ENCODE measurements around the gene RBFOX2. TPM values are rescaled to one million over a fixed set of nuclear protein-coding genes. Genes with fewer than 3 reads are reported as not detected.

RBFOX2 gene
- total RNA-seq, 2 experiments from 2014 or later = 54.3 to 78.7 TPM

DNA sequence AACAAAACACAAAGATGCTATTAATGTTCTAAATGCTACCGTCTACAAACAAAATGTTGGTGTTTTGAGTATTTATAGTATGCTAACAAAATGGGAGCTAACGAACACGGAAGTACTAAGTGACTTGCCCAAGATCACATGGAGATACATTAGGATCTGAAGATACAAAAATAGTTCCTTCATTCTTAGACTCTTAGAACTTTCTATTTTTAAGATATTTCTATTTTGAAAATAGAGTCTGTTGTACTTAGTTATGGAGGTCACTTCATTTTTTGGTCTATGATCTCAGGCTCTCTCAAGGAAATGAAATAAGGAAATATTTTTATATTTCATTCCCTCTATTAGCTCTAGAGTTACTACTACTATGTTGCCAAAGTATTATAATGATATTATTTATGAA is 246.7 kb downstream of the RBFOX2 start:
- no TSS peak for BruUV-seq (replicated peaks)
- no peaks in the 10 kb centered on the region for H3K9me3 ChIP-seq (ENCODE audit: low read length)
- peaks cover 44% of the 10 kb centered on the region for H3K36me3 ChIP-seq (ENCODE audit: insufficient read depth, low read length)
- no peak overlapping the region for H3K27ac ChIP-seq (ENCODE audit: low read depth, low read length, poor library complexity, severe bottlenecking)
- CTCF ChIA-PET (ENCODE audit: unreplicated experiment) = interaction anchor here (0.9 kb wide), 1 partner anchor 372 kb away, joined by 4 read pairs; no protein-coding TSS in a partner anchor
- no peak overlapping the region for H3K4me3 ChIP-seq (ENCODE audit: low read depth, low read length, poor library complexity, severe bottlenecking)
- H3K79me2 ChIP-seq (ENCODE audit: insufficient read depth, low read depth, low read length) = no peaks in the 10 kb centered on the region
- TF ChIP-seq EZH2phosphoT487 (IDR thresholded peaks at IDR 0.05; ENCODE audit: borderline replicate concordance, low read depth, low read length) = no peak
- TF ChIP-seq, protein P1, sequence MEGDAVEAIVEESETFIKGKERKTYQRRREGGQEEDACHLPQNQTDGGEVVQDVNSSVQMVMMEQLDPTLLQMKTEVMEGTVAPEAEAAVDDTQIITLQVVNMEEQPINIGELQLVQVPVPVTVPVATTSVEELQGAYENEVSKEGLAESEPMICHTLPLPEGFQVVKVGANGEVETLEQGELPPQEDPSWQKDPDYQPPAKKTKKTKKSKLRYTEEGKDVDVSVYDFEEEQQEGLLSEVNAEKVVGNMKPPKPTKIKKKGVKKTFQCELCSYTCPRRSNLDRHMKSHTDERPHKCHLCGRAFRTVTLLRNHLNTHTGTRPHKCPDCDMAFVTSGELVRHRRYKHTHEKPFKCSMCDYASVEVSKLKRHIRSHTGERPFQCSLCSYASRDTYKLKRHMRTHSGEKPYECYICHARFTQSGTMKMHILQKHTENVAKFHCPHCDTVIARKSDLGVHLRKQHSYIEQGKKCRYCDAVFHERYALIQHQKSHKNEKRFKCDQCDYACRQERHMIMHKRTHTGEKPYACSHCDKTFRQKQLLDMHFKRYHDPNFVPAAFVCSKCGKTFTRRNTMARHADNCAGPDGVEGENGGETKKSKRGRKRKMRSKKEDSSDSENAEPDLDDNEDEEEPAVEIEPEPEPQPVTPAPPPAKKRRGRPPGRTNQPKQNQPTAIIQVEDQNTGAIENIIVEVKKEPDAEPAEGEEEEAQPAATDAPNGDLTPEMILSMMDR (conservative IDR thresholded peaks at IDR 0.05; ENCODE audit: low read length) = no peak
- intact Hi-C loops (cut with micrococcal nuclease; ENCODE audit: unreplicated experiment) = loop anchor here (10.0 kb wide), 1 partner anchor 63 kb away; no protein-coding TSS in a partner anchor
- DNase-seq (ENCODE audit: low spot score) = no peak
- H3K4me1 ChIP-seq (ENCODE audit: insufficient read depth, low read length, poor library complexity, severe bottlenecking) = peaks cover 15% of the 10 kb centered on the region
- POLR2A ChIA-PET = interaction anchor here (0.6 to 1.2 kb wide), 3 partner anchors 12 to 343 kb away, joined by 3 to 5 read pairs (median 3); no protein-coding TSS in a partner anchor
- H3K4me2 ChIP-seq (ENCODE audit: low read length) = no peak overlapping the region
- no peaks in the 10 kb centered on the region for H4K20me1 ChIP-seq (ENCODE audit: insufficient read depth, low read length)
- no peaks in the 10 kb centered on the region for H3K9me2 ChIP-seq (ENCODE audit: insufficient read depth, low read length)
- H2AFZ ChIP-seq (ENCODE audit: low read length) = no peak overlapping the region

DNA sequence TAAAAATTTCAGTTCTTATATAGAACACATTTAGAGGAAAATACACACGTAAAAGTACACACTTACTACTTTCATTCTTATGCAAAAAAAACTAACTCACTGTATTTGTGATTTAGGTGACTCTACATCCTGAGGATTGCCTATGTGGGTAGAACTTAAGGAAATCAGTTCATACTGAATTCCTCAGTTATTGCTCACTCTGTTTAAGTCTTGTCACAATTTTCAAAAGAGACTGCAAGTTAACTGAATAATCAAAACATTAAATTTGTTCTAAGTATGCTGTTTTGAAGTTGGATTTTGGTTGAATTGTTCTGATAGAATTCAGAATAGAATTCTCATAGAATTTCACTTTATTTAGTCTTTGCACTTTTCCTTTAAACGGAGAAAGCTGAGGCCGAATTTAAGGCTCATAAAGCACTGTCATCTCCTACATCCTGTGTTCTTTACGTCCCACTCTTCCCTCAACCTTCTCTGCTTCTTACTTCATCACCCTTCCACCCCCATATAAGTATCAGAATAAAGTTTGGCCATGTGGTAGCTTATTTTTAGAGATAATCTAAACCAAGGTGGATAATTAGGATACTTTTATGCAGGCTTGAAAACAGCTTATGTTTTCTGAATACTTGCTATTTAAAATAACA is 251.2 kb downstream of the RBFOX2 start:
- intact Hi-C loops (cut with micrococcal nuclease; ENCODE audit: unreplicated experiment) = no loop called here
- H3K4me2 ChIP-seq (ENCODE audit: low read length) = no peak overlapping the region
- H3K9me2 ChIP-seq (ENCODE audit: insufficient read depth, low read length) = no peaks in the 10 kb centered on the region
- H4K20me1 ChIP-seq (ENCODE audit: insufficient read depth, low read length) = no peaks in the 10 kb centered on the region
- H3K27ac ChIP-seq (ENCODE audit: low read depth, low read length, poor library complexity, severe bottlenecking) = no peak overlapping the region
- TF ChIP-seq, protein P1 (conservative IDR thresholded peaks at IDR 0.05; ENCODE audit: low read length) = no peak
- no peak for TF ChIP-seq EZH2phosphoT487 (IDR thresholded peaks at IDR 0.05; ENCODE audit: borderline replicate concordance, low read depth, low read length)
- H3K36me3 ChIP-seq (ENCODE audit: insufficient read depth, low read length) = peaks cover 39% of the 10 kb centered on the region
- no peaks in the 10 kb centered on the region for H3K9me3 ChIP-seq (ENCODE audit: low read length)
- no peaks in the 10 kb centered on the region for H3K4me1 ChIP-seq (ENCODE audit: insufficient read depth, low read length, poor library complexity, severe bottlenecking)
- no TSS peak for BruUV-seq (replicated peaks)
- no peak overlapping the region for H3K4me3 ChIP-seq (ENCODE audit: low read depth, low read length, poor library complexity, severe bottlenecking)
- no peak overlapping the region for H2AFZ ChIP-seq (ENCODE audit: low read length)
- POLR2A ChIA-PET = interaction anchor here (0.7 kb wide), 1 partner anchor 36 kb away, joined by 3 read pairs; no protein-coding TSS in a partner anchor
- CTCF ChIA-PET (ENCODE audit: unreplicated experiment) = interaction anchor here (0.7 kb wide), 1 partner anchor 22 kb away, joined by 3 read pairs; no protein-coding TSS in a partner anchor
- no peak for DNase-seq (ENCODE audit: low spot score)
- no peaks in the 10 kb centered on the region for H3K79me2 ChIP-seq (ENCODE audit: insufficient read depth, low read depth, low read length)

DNA sequence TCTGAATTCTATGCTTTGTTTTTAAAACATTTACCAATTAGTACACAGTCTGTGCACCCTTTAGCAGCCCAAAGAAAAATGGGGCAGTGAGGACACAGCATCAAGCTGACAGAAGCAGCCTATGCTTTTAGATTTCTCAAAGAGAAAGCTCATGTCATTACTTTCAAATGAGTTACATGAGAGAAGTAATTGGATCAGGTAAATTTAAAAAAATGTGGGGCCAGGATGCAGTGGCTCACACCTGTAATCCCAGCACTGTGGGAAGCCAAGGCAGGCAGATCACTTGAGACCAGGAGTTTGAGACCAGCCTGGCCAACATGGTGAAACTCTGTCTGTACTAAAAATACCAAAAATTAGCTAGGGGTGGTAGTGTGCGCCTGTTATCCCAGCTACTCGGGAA is 253.3 kb downstream of the RBFOX2 start:
- CTCF ChIA-PET (ENCODE audit: unreplicated experiment) = no interaction called here
- H2AFZ ChIP-seq (ENCODE audit: low read length) = no peak overlapping the region
- H3K4me3 ChIP-seq (ENCODE audit: low read depth, low read length, poor library complexity, severe bottlenecking) = no peak overlapping the region
- no peak overlapping the region for H3K27ac ChIP-seq (ENCODE audit: low read depth, low read length, poor library complexity, severe bottlenecking)
- POLR2A ChIA-PET = interaction anchor here (0.6 to 1.0 kb wide), 3 partner anchors 14 to 372 kb away, joined by 3 to 7 read pairs (median 4); no protein-coding TSS in a partner anchor
- no peak overlapping the region for H3K4me2 ChIP-seq (ENCODE audit: low read length)
- H3K9me3 ChIP-seq (ENCODE audit: low read length) = no peaks in the 10 kb centered on the region
- TF ChIP-seq, protein P1 (conservative IDR thresholded peaks at IDR 0.05; ENCODE audit: low read length) = no peak
- TF ChIP-seq EZH2phosphoT487 (IDR thresholded peaks at IDR 0.05; ENCODE audit: borderline replicate concordance, low read depth, low read length) = no peak
- H4K20me1 ChIP-seq (ENCODE audit: insufficient read depth, low read length) = no peaks in the 10 kb centered on the region
- H3K4me1 ChIP-seq (ENCODE audit: insufficient read depth, low read length, poor library complexity, severe bottlenecking) = no peaks in the 10 kb centered on the region
- DNase-seq (ENCODE audit: low spot score) = no peak
- no TSS peak for BruUV-seq (replicated peaks)
- no peaks in the 10 kb centered on the region for H3K79me2 ChIP-seq (ENCODE audit: insufficient read depth, low read depth, low read length)
- intact Hi-C loops (cut with micrococcal nuclease; ENCODE audit: unreplicated experiment) = no loop called here
- peaks cover 24% of the 10 kb centered on the region for H3K36me3 ChIP-seq (ENCODE audit: insufficient read depth, low read length)
- no peaks in the 10 kb centered on the region for H3K9me2 ChIP-seq (ENCODE audit: insufficient read depth, low read length)

All from OCI-LY7 (cell line).